Measurements from ENCODE around the gene MYH14.
"Not testable (repeated sequence)": the region's sequence is repeated elsewhere in the genome, so short reads cannot be mapped to it uniquely, and the experiment has no call there.

Gene MYH14

GRCh38 chr19:50205681-50206138 is 2.3 kb downstream of the MYH14 start:
- ATAC-seq (no peak), DNase-seq (no peak)
- no peak overlapping the region for H3K4me3 Mint-ChIP-seq
- no peaks in the 10 kb centered on the region for H3K9me3 Mint-ChIP-seq
- no peaks in the 10 kb centered on the region for H3K4me1 Mint-ChIP-seq
- no peak overlapping the region for H3K27ac Mint-ChIP-seq
- peaks cover 57% of the 10 kb centered on the region for H3K27me3 Mint-ChIP-seq

DNA sequence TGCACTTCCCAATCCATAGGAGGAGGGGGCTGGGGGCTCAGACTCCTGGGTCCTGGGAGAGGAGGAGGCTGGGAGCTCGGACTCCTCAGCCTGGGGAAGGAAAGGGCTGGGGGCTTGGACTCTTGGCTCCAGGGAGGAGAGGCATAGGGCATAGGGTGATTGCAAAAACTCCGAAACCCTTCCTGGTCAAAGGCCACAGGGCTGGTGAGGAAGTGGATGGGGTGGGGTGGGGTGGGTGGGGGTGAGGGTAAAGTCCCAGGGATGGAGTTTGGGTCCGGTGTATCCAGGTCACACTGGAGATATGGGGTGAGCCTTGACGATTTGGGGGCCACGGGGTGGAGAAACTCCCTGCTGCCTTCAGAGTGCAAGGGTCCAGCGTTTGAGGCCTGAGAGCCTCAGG is 2.8 kb downstream of the MYH14 start:
- DNase-seq (no peak), ATAC-seq (no peak)
- Mint-ChIP-seq H3K27me3 (peaks cover 53% of the 10 kb centered on the region), H3K27ac (no peak overlapping the region), H3K9me3 (no peaks in the 10 kb centered on the region), H3K4me1 (no peaks in the 10 kb centered on the region), H3K4me3 (no peak overlapping the region)

DNA sequence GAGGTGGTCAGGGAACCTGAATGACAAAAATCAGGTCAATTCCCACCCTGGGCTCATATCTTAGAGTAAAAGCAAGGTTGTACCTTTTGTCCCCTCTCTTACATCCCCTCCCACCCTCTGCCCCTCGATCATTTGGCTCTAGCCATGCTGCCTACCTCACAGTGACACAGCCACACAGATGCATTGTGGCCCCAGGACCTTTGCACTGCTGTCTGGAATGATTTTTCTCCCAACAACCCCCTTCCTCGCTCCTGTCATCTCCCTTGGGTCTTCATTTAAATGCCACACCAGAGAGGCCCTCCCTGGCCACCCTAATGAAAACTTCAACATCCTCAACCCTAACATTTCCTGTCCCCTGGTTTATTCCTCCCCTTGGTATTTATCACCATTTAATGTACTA is 4.3 kb downstream of the MYH14 start:
- Mint-ChIP-seq H3K27me3 (peaks cover 38% of the 10 kb centered on the region), H3K4me3 (no peak overlapping the region), H3K4me1 (no peaks in the 10 kb centered on the region), H3K27ac (no peak overlapping the region), H3K9me3 (peaks cover 0 to 11% of the 10 kb centered on the region in 2 donors)
- ATAC-seq (no peak), DNase-seq (no peak)

- Mint-ChIP-seq H3K4me3 (no peak overlapping the region), H3K9me3 (peaks cover 0 to 11% of the 10 kb centered on the region in 2 donors), H3K4me1 (no peaks in the 10 kb centered on the region), H3K27me3 (peaks cover 32% of the 10 kb centered on the region), H3K27ac (no peak overlapping the region)
- no peak for ATAC-seq
- no peak for DNase-seq
Observed at GRCh38 chr19:50209131-50209530, 5.7 kb downstream of the MYH14 start.

- peaks cover 29% of the 10 kb centered on the region for H3K27me3 Mint-ChIP-seq
- DNase-seq (no peak), ATAC-seq (no peak)
- H3K27ac Mint-ChIP-seq, result no peak overlapping the region
- peaks cover 0 to 11% of the 10 kb centered on the region in 2 donors for H3K9me3 Mint-ChIP-seq
- no peak overlapping the region for H3K4me3 Mint-ChIP-seq
- no peaks in the 10 kb centered on the region for H3K4me1 Mint-ChIP-seq
Observed at GRCh38 chr19:50210425-50210824, 7.0 kb downstream of the MYH14 start.

GRCh38 chr19:50213925-50214324 is 10.5 kb downstream of the MYH14 start:
- DNase-seq, result no peak
- Mint-ChIP-seq H3K4me3 (no peak overlapping the region), H3K9me3 (peaks cover 0 to 11% of the 10 kb centered on the region in 2 donors), H3K27ac (no peak overlapping the region), H3K4me1 (no peaks in the 10 kb centered on the region), H3K27me3 (peaks cover 30% of the 10 kb centered on the region)
- no peak for ATAC-seq

GRCh38 chr19:50214699-50215543 is 11.5 kb downstream of the MYH14 start:
- ATAC-seq (no peak), DNase-seq (no peak)
- no peaks in the 10 kb centered on the region for H3K4me1 Mint-ChIP-seq
- no peak overlapping the region for H3K27ac Mint-ChIP-seq
- peaks cover 30% of the 10 kb centered on the region for H3K27me3 Mint-ChIP-seq
- H3K9me3 Mint-ChIP-seq, result peaks cover 0 to 11% of the 10 kb centered on the region in 2 donors
- H3K4me3 Mint-ChIP-seq, result no peak overlapping the region

DNA sequence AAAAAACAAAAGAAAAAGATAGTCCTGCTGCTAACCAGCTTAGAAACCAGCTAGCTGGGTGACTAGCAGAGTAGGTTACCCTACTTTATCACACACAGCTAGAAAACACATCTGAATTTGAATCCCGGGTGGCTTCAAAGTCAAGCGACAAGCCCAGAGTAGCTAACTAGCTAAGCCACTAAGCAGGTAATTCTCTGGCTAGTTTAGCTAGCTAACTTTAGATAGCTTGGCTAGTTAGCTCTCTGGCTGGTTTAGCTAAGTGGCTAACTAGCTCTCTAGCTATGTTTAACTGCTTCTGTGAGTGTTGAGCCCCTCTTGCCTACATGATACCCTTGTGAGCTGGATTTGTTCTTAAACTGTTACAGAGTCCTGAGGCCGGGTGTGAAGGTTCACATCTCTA is 12.4 kb downstream of the MYH14 start:
- no peak overlapping the region for H3K27ac Mint-ChIP-seq
- H3K4me3 Mint-ChIP-seq, result no peak overlapping the region
- H3K4me1 Mint-ChIP-seq, result no peaks in the 10 kb centered on the region
- ATAC-seq, result no peak
- DNase-seq, result no peak
- H3K9me3 Mint-ChIP-seq, result peaks cover 0 to 11% of the 10 kb centered on the region in 2 donors
- peaks cover 30% of the 10 kb centered on the region for H3K27me3 Mint-ChIP-seq

DNA sequence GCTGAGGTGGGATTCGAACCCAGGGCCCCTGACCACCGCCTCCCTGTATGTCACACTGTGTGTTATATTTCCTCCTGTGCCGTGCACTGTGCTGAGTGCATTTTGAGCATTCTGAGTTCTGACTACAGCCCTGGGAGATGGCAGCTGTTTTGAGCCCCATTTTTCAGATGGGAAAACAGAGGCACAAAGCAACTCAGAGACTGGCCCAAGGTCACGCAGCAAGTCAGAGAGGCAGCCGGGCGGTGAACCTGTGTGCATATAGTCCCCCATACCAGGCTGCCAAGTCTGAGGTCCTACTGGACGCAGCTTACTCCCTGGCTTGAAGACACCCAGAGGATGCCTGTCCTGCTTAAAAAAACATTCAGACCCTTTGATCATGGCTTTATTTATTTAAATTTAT is 17.7 kb downstream of the MYH14 start:
- ATAC-seq (no peak), DNase-seq (no peak)
- H3K4me3 Mint-ChIP-seq, result no peak overlapping the region
- H3K4me1 Mint-ChIP-seq, result no peaks in the 10 kb centered on the region
- H3K27ac Mint-ChIP-seq, result no peak overlapping the region
- peaks cover 4 to 5% of the 10 kb centered on the region in 2 donors for H3K9me3 Mint-ChIP-seq
- H3K27me3 Mint-ChIP-seq, result peaks cover 36% of the 10 kb centered on the region

DNA sequence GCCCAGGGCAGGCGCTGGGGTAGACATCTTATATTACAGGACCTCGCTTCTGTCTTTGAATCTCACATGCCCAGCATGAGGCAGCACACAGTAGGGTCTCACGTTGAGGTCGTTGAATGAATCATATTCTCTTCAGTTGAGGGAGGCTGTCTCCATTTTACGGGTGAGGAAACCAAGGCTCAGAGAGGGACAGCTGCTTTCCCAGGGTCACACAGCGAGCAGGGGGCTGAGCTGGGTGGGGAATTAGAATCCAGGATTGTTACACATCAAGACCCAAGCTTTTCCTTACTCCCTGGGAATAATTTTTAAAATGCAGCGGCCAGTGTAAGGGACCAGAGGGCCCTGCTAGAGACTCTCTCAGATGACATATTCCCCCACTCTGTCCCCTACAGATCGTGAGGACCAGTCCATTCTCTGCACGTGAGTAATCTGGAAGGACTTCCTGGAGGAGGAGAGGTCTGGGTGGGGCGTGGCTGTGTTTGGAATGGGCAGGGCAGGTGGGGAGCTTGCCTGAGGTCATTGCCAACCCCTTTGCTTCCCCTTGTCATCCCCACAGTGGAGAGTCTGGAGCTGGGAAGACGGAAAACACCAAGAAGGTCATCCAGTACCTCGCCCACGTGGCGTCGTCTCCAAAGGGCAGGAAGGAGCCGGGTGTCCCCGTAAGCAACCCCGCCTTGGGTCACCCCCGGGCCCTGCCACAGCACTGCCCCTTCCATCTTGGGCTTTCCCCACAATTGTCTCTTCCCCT is 19.4 kb downstream of the MYH14 start:
- no peak for ATAC-seq
- H3K4me1 Mint-ChIP-seq, result no peaks in the 10 kb centered on the region
- H3K27me3 Mint-ChIP-seq, result peaks cover 22% of the 10 kb centered on the region
- no peak overlapping the region for H3K27ac Mint-ChIP-seq
- H3K9me3 Mint-ChIP-seq, result peaks cover 4 to 5% of the 10 kb centered on the region in 2 donors
- DNase-seq, result no peak
- no peak overlapping the region for H3K4me3 Mint-ChIP-seq

GRCh38 chr19:50223439-50223716 is 20.0 kb downstream of the MYH14 start:
- Mint-ChIP-seq H3K9me3 (peaks cover 4 to 5% of the 10 kb centered on the region in 2 donors), H3K4me3 (no peak overlapping the region), H3K27ac (no peak overlapping the region), H3K4me1 (no peaks in the 10 kb centered on the region), H3K27me3 (peaks cover 22% of the 10 kb centered on the region)
- DNase-seq (no peak), ATAC-seq (no peak)

- H3K9me3 Mint-ChIP-seq, result peaks cover 4 to 5% of the 10 kb centered on the region in 2 donors
- no peak for DNase-seq
- no peak overlapping the region for H3K4me3 Mint-ChIP-seq
- ATAC-seq, result no peak
- peaks cover 34% of the 10 kb centered on the region for H3K27me3 Mint-ChIP-seq
- no peaks in the 10 kb centered on the region for H3K4me1 Mint-ChIP-seq
- no peak overlapping the region for H3K27ac Mint-ChIP-seq
Observed at GRCh38 chr19:50224986-50225747, 21.7 kb downstream of the MYH14 start.

- no peak overlapping the region for H3K27ac Mint-ChIP-seq
- ATAC-seq (no peak), DNase-seq (no peak)
- H3K4me1 Mint-ChIP-seq, result no peaks in the 10 kb centered on the region
- peaks cover 45% of the 10 kb centered on the region for H3K27me3 Mint-ChIP-seq
- peaks cover 4 to 5% of the 10 kb centered on the region in 2 donors for H3K9me3 Mint-ChIP-seq
- no peak overlapping the region for H3K4me3 Mint-ChIP-seq
Observed at GRCh38 chr19:50226536-50226935, 23.1 kb downstream of the MYH14 start.

GRCh38 chr19:50228153-50228552 is 24.7 kb downstream of the MYH14 start:
- not testable (repeated sequence) for DNase-seq, ATAC-seq, H3K9me3 Mint-ChIP-seq, H3K4me1 Mint-ChIP-seq, H3K27ac Mint-ChIP-seq, H3K4me3 Mint-ChIP-seq
- peaks cover 36% of the 10 kb centered on the region for H3K27me3 Mint-ChIP-seq

- DNase-seq (no peak), ATAC-seq (no peak)
- Mint-ChIP-seq H3K27ac (no peak overlapping the region), H3K9me3 (no peaks in the 10 kb centered on the region), H3K4me3 (no peak overlapping the region), H3K4me1 (no peaks in the 10 kb centered on the region), H3K27me3 (peaks cover 23% of the 10 kb centered on the region)
Observed at GRCh38 chr19:50230379-50231351, 27.2 kb downstream of the MYH14 start.
